ENCODE measurements around the gene GINM1. TPM values are rescaled to one million over a fixed set of nuclear protein-coding genes. Genes with fewer than 3 reads are reported as not detected.

Gene GINM1
- total and polyA plus RNA-seq, 9 of the 15 experiments (the other 6 are each of a cell fraction or from before 2014, with no cell fraction given) = 5.0 to 19.3 (median 14.2) TPM

DNA sequence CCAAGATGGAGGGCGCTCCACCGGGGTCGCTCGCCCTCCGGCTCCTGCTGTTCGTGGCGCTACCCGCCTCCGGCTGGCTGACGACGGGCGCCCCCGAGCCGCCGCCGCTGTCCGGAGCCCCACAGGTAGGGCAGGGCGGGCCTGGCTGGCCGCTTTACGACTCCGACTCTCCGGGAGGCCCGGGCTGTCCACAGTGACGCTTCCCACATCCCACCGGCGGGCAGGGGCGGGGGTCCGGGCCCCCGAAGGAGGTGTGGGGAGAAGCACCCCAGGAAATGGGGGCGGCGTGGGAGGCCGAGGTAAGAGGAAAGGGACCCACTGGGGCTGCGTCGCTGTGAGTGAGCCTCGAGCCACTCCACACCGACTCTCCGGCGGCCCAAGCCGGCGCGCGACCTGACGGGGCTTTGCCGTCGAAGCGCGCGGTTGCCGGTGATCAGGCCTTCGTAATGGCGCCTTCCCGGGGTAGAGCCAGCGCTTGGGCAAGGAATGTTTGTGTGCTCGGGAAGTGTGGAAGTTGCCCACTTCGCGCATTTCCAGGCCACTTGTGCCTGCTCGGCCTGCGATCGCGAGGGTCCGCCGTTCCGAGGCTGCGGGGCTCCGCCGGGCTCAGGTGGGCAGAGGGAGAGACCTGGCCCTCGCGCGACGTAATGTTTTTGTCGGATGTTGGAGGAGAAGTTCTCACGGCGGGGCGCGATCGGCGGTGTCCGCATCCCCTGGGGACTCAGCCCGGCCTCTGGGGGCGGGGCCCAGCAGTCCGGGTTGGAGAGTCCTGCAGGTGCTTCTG is 427 bp downstream of the GINM1 start (continued):
- TF ChIP-seq SAP30 (IDR thresholded peaks at IDR 0.05; ENCODE audit: borderline replicate concordance, insufficient read depth, low read depth, low read length, poor library complexity, severe bottlenecking) (peak; percentile 92), SPI1 (IDR thresholded peaks at IDR 0.05; ENCODE audit: borderline replicate concordance, low read depth, low read length) (no peak), NEUROD1 (IDR thresholded peaks at IDR 0.05; ENCODE audit: borderline replicate concordance, low read depth, low read length, partially characterized antibody) (no peak), RAD21 (CRISPR knock-in tag; conservative IDR thresholded peaks at IDR 0.05 in 1 of 2, IDR thresholded peaks at IDR 0.05 in 1 of 2) (no peak), KDM4B (IDR thresholded peaks at IDR 0.05; ENCODE audit: borderline replicate concordance in 2 of 2, low read depth in 1 of 2) (no peak), ZNF696 (CRISPR knock-in tag; conservative IDR thresholded peaks at IDR 0.05) (no peak), CHD2 (IDR thresholded peaks at IDR 0.05; ENCODE audit: low read depth, low read length) (no peak), ZFP30 (CRISPR knock-in tag; IDR thresholded peaks at IDR 0.05; ENCODE audit: borderline replicate concordance) (no peak), ZNF316 (IDR thresholded peaks at IDR 0.05) (peak; percentile 47), DNMT1 (IDR thresholded peaks at IDR 0.05) (no peak), MTA3 (IDR thresholded peaks at IDR 0.05; ENCODE audit: borderline replicate concordance) (peak; percentile 49; the same call in 1 of the 2 replicates), RFX7 (CRISPR knock-in tag; IDR thresholded peaks at IDR 0.05) (no peak), TBP (optimal IDR thresholded peaks at IDR 0.05; ENCODE audit: low read depth, low read length) (peak; percentile 32), ILF3 (IDR thresholded peaks at IDR 0.05; ENCODE audit: borderline replicate concordance) (no peak), SMAD3 (CRISPR knock-in tag; conservative IDR thresholded peaks at IDR 0.05) (no peak), FOSL1 (tag; conservative IDR thresholded peaks at IDR 0.05) (no peak), ZNF668 (CRISPR knock-in tag; IDR thresholded peaks at IDR 0.05) (no peak), ESRRA (IDR thresholded peaks at IDR 0.05; ENCODE audit: borderline replicate concordance, low read depth) (peak; percentile 34; the same call in 1 of the 2 replicates)
- TF ChIP-seq, protein P1, sequence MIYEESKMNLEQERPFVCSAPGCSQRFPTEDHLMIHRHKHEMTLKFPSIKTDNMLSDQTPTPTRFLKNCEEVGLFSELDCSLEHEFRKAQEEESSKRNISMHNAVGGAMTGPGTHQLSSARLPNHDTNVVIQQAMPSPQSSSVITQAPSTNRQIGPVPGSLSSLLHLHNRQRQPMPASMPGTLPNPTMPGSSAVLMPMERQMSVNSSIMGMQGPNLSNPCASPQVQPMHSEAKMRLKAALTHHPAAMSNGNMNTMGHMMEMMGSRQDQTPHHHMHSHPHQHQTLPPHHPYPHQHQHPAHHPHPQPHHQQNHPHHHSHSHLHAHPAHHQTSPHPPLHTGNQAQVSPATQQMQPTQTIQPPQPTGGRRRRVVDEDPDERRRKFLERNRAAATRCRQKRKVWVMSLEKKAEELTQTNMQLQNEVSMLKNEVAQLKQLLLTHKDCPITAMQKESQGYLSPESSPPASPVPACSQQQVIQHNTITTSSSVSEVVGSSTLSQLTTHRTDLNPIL (CRISPR knock-in tag; IDR thresholded peaks at IDR 0.05) = no peak
- TF ChIP-seq, protein P2, sequence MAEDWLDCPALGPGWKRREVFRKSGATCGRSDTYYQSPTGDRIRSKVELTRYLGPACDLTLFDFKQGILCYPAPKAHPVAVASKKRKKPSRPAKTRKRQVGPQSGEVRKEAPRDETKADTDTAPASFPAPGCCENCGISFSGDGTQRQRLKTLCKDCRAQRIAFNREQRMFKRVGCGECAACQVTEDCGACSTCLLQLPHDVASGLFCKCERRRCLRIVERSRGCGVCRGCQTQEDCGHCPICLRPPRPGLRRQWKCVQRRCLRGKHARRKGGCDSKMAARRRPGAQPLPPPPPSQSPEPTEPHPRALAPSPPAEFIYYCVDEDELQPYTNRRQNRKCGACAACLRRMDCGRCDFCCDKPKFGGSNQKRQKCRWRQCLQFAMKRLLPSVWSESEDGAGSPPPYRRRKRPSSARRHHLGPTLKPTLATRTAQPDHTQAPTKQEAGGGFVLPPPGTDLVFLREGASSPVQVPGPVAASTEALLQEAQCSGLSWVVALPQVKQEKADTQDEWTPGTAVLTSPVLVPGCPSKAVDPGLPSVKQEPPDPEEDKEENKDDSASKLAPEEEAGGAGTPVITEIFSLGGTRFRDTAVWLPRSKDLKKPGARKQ (CRISPR knock-in tag; IDR thresholded peaks at IDR 0.05) = no peak
- TF ChIP-seq, protein P3, sequence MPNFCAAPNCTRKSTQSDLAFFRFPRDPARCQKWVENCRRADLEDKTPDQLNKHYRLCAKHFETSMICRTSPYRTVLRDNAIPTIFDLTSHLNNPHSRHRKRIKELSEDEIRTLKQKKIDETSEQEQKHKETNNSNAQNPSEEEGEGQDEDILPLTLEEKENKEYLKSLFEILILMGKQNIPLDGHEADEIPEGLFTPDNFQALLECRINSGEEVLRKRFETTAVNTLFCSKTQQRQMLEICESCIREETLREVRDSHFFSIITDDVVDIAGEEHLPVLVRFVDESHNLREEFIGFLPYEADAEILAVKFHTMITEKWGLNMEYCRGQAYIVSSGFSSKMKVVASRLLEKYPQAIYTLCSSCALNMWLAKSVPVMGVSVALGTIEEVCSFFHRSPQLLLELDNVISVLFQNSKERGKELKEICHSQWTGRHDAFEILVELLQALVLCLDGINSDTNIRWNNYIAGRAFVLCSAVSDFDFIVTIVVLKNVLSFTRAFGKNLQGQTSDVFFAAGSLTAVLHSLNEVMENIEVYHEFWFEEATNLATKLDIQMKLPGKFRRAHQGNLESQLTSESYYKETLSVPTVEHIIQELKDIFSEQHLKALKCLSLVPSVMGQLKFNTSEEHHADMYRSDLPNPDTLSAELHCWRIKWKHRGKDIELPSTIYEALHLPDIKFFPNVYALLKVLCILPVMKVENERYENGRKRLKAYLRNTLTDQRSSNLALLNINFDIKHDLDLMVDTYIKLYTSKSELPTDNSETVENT (CRISPR knock-in tag; IDR thresholded peaks at IDR 0.05) = no peak

Data from K562 (cell line).